Raji (cell line): ENCODE data around the gene SUSD3.

Source experiments
- POLR2A ChIP-seq: IDR thresholded peaks from 2 replicates; pipeline ENCODE4 v1.6.1; 2011; ENCODE audit warnings: low read depth, low read length, control low read depth; ENCODE audit not compliant: insufficient read depth

SUSD3 gene

GRCh38 chr9:93024986-93025630, 33.4 kb upstream of the SUSD3 start:
- no peak for TF ChIP-seq POLR2A

GRCh38 chr9:93025736-93026135, 32.8 kb upstream of the SUSD3 start:
- TF ChIP-seq POLR2A = no peak

- TF ChIP-seq POLR2A = no peak
Measured at GRCh38 chr9:93026640-93027039, 31.9 kb upstream of the SUSD3 start.

- no peak for TF ChIP-seq POLR2A
Measured at GRCh38 chr9:93027750-93028149, 30.8 kb upstream of the SUSD3 start.

GRCh38 chr9:93028448-93029006, 30.0 kb upstream of the SUSD3 start:
- TF ChIP-seq POLR2A = no peak

GRCh38 chr9:93030642-93031628, 27.6 kb upstream of the SUSD3 start:
- TF ChIP-seq POLR2A = no peak

GRCh38 chr9:93031629-93032430, 26.7 kb upstream of the SUSD3 start:
- TF ChIP-seq POLR2A = no peak

GRCh38 chr9:93032545-93032944, 26.0 kb upstream of the SUSD3 start:
- TF ChIP-seq POLR2A = no peak

GRCh38 chr9:93033531-93033930, 25.0 kb upstream of the SUSD3 start:
- TF ChIP-seq POLR2A = no peak

GRCh38 chr9:93035106-93035660, 23.3 kb upstream of the SUSD3 start:
- TF ChIP-seq POLR2A = no peak

GRCh38 chr9:93035821-93036351, 22.6 kb upstream of the SUSD3 start:
- TF ChIP-seq POLR2A = no peak

- no peak for TF ChIP-seq POLR2A
Measured at GRCh38 chr9:93036887-93037475, 21.5 kb upstream of the SUSD3 start.

- TF ChIP-seq POLR2A = no peak
Measured at GRCh38 chr9:93037476-93037971, 21.0 kb upstream of the SUSD3 start.

GRCh38 chr9:93038918-93039317, 19.6 kb upstream of the SUSD3 start:
- no peak for TF ChIP-seq POLR2A

- TF ChIP-seq POLR2A = no peak
Measured at GRCh38 chr9:93039456-93039855, 19.0 kb upstream of the SUSD3 start.

- no peak for TF ChIP-seq POLR2A
Measured at GRCh38 chr9:93039976-93040375, 18.5 kb upstream of the SUSD3 start.
